Endothelial cell of umbilical vein (primary cell): Measurements from ENCODE around the gene INHBB. TPM values are rescaled to one million over a fixed set of nuclear protein-coding genes. Genes with fewer than 3 reads are reported as not detected.
"Not testable (repeated sequence)": the region's sequence is repeated elsewhere in the genome, so short reads cannot be mapped to it uniquely, and the experiment has no call there.

Source experiments
- BruUV-seq: library from RNA; stranded (reverse); fragments of 400-500 nt; replicated peaks from 2 replicates; lab custom pipeline; 2021; lab: Mats Ljungman, UMichigan
- CTCF ChIA-PET: fragments of 300-600, 350-600 bp; sonication (Branson Sonifier 250); formaldehyde crosslinking; loops from one replicate; lab custom pipeline; 2021; ENCODE audit warnings: antibody characterized with exemption, inconsistent platforms; lab: Charles Lee
- POLR2A ChIA-PET: fragments of 300-600, 350-600 bp; sonication (Branson Sonifier 250); formaldehyde crosslinking; loops from one replicate; lab custom pipeline; 2021; ENCODE audit warnings: antibody characterized with exemption, inconsistent platforms; lab: Charles Lee
- DNase-seq: peaks from one replicate; pipeline ENCODE4 v3.0.0-alpha.2; 2011; ENCODE audit warnings: low read depth, low spot score
- FAIRE-seq: peaks from 2 replicates; lab custom pipeline; 2011; peaks lifted over from hg19 to GRCh38; lab: Jason Lieb, UNC
- H2AFZ ChIP-seq: 2 replicates; pipeline ENCODE4 v1.6.0; 2012; ENCODE audit warnings: low read depth, low read length, control low read depth, inconsistent platforms
- H3K27ac ChIP-seq: 2 replicates; pipeline ENCODE4 v1.5.1; 2011; ENCODE audit warnings: low read depth, mild to moderate bottlenecking, control low read depth, low read length, moderate library complexity; ENCODE audit not compliant: insufficient read depth
- H3K27me3 ChIP-seq, 2 experiments: 2 replicates each; pipeline versions ENCODE4 v1.6.0 to v1.6.1; 2011; ENCODE audit warnings: low read length in 2 of 2, mixed read lengths in 1 of 2; ENCODE audit not compliant: control insufficient read depth in 2 of 2, insufficient read depth in 2 of 2
- H3K36me3 ChIP-seq, 2 experiments: 2 replicates in 1 of 2; 3 replicates in 1 of 2; pipeline ENCODE4 v1.5.1; 2011; ENCODE audit warnings: low read length in 2 of 2, mild to moderate bottlenecking in 1 of 2, moderate library complexity in 1 of 2; ENCODE audit not compliant: control insufficient read depth in 2 of 2, insufficient read depth in 2 of 2; ENCODE audit errors: extremely low read depth in 1 of 2
- H3K4me1 ChIP-seq: 3 replicates; pipeline ENCODE4 v1.5.1; 2011; ENCODE audit warnings: mild to moderate bottlenecking, low read length; ENCODE audit not compliant: control insufficient read depth, insufficient read depth; ENCODE audit errors: extremely low read depth
- H3K4me2 ChIP-seq: 2 replicates; pipeline ENCODE4 v1.6.1; 2011; ENCODE audit warnings: low read length, control low read depth, mixed read lengths; ENCODE audit not compliant: insufficient read depth
- H3K4me3 ChIP-seq, 3 experiments: fragments of 200-600 bp in 1 of 3; sonication (generic), shearing (Covaris generic) in 1 of 3; replicated peaks in 1 of 3; 2 replicates each; pipeline ENCODE4 v1.5.1; 2011 to 2016; ENCODE audit warnings: control low read depth in 3 of 3, low read length in 3 of 3, mild to moderate bottlenecking in 2 of 3, inconsistent platforms in 1 of 3, low read depth in 1 of 3, moderate library complexity in 1 of 3; ENCODE audit not compliant: insufficient read depth in 1 of 3
- H3K79me2 ChIP-seq: 2 replicates; pipeline ENCODE4 v1.6.0; 2012; ENCODE audit warnings: low read length, inconsistent platforms; ENCODE audit not compliant: control insufficient read depth, insufficient read depth
- H3K9ac ChIP-seq: replicated peaks from 2 replicates; pipeline ENCODE3; 2011; ENCODE audit warnings: low read length, control low read depth; ENCODE audit not compliant: insufficient read depth; ENCODE audit errors: extremely low read depth
- H3K9me1 ChIP-seq: replicated peaks from 3 replicates; pipeline ENCODE4 v1.6.0; 2011; ENCODE audit warnings: mild to moderate bottlenecking, low read length; ENCODE audit not compliant: control insufficient read depth, insufficient read depth; ENCODE audit errors: extremely low read depth
- H3K9me3 ChIP-seq: replicated peaks from 2 replicates; pipeline ENCODE4 v1.5.1; 2012; ENCODE audit warnings: low read length, inconsistent platforms; ENCODE audit not compliant: control insufficient read depth, insufficient read depth
- H4K20me1 ChIP-seq: replicated peaks from 2 replicates; pipeline ENCODE3; 2011; ENCODE audit warnings: mild to moderate bottlenecking, low read length; ENCODE audit not compliant: control insufficient read depth, insufficient read depth; ENCODE audit errors: extremely low read depth
- GATA2 ChIP-seq: IDR thresholded peaks from 2 replicates; pipeline ENCODE4 v1.7.0; 2011; ENCODE audit warnings: low read depth, mild to moderate bottlenecking, moderate library complexity, mixed read lengths, low read length; ENCODE audit not compliant: insufficient read length, insufficient read depth
- JUN ChIP-seq: IDR thresholded peaks from 2 replicates; pipeline ENCODE4 v1.6.1; 2011; ENCODE audit warnings: borderline replicate concordance, low read depth; ENCODE audit not compliant: insufficient read length, insufficient read depth
- POLR2AphosphoS5 ChIP-seq: IDR thresholded peaks from 2 replicates; pipeline ENCODE4 v1.6.1; 2012; ENCODE audit warnings: low read depth, mild to moderate bottlenecking, control low read depth, low read length, moderate library complexity; ENCODE audit not compliant: insufficient read depth
- dilution Hi-C: fragments of 300-500 bp; cut with MboI; formaldehyde crosslinking; loops from one replicate; pipeline ENCODE4 v1.15.0; 2019; ENCODE audit warnings: low sequenced_read_pairs; ENCODE audit not compliant: extremely low pct_ligation_motif_present
- intact Hi-C: fragments of 100-400 bp; cut with micrococcal nuclease; formaldehyde crosslinking; loops from one replicate; pipeline ENCODE4 v1.10.0; 2022
- polyA plus RNA-seq, 4 experiments: library from polyadenylated mRNA; depleted of rRNA in 3 of 4; stranded (reverse) in 3 of 4; unstranded in 1 of 4; fragments of >200 nt; gene quantifications; 2 replicates each; pipeline versions ENCODE4 v1.2.1 to v1.2.3, GENCODE V29; 2011 to 2012; ENCODE audit warnings: missing spikeins in 1 of 4
- total RNA-seq: library from RNA; stranded (reverse); gene quantifications from 2 replicates; pipeline ENCODE4 v1.2.3, GENCODE V29; 2021

Gene INHBB
- total and polyA plus RNA-seq, 2 donors (not counting 3 experiments of a cell fraction or from before 2014, with no cell fraction given), result 0.11 to 1.8 TPM

GRCh38 chr2:120390381-120391055 lies 44.6 kb downstream of the INHBB start:
- Histone ChIP-seq H3K4me1 (no peaks in the 10 kb centered on the region), H3K9me3 (no peaks in the 10 kb centered on the region), H3K27me3 (peaks cover 0 to 1% of the 10 kb centered on the region in 2 experiments), H3K9me1 (no peaks in the 10 kb centered on the region), H3K4me2 (no peak overlapping the region), H3K4me3 (no peak overlapping the region), H3K36me3 (no peaks in the 10 kb centered on the region), H4K20me1 (no peaks in the 10 kb centered on the region), H3K79me2 (no peaks in the 10 kb centered on the region), H3K27ac (no peak overlapping the region), H2AFZ (no peak overlapping the region), H3K9ac (no peak overlapping the region)
- no peak for TF ChIP-seq POLR2AphosphoS5
- TF ChIP-seq GATA2, result no peak
- no peak for TF ChIP-seq JUN
- POLR2A ChIA-PET, result no interaction called here
- intact Hi-C loops (no loop called here), dilution Hi-C loops (no loop called here)
- DNase-seq (no peak), FAIRE-seq (no peak)
- no TSS peak for BruUV-seq
- CTCF ChIA-PET, result no interaction called here

GRCh38 chr2:120391382-120391781 lies 45.4 kb downstream of the INHBB start:
- CTCF ChIA-PET, POLR2A ChIA-PET, H3K4me1 ChIP-seq, H3K79me2 ChIP-seq, H3K9me1 ChIP-seq, H2AFZ ChIP-seq, intact Hi-C loops, H3K27ac ChIP-seq, H3K36me3 ChIP-seq, H3K4me3 ChIP-seq, FAIRE-seq, BruUV-seq, DNase-seq, H4K20me1 ChIP-seq, H3K9ac ChIP-seq, H3K4me2 ChIP-seq, H3K9me3 ChIP-seq, dilution Hi-C loops, H3K27me3 ChIP-seq: not testable (repeated sequence)
